Hepatocyte (in vitro differentiated cells): Measurements from ENCODE around the gene SENP7.

Experiments used
- EZH2 ChIP-seq: fragments of 200-600 bp; sonication (generic); IDR thresholded peaks from 2 replicates; pipeline ENCODE4 v1.6.1; 2016; ENCODE audit warnings: antibody characterized with exemption, mild to moderate bottlenecking, borderline replicate concordance
- EZH2phosphoT487 ChIP-seq: fragments of 200-600 bp; sonication (generic); IDR thresholded peaks from one replicate; pipeline ENCODE4 v1.6.1; 2018; ENCODE audit warnings: antibody characterized with exemption, mild to moderate bottlenecking, low read depth, moderate library complexity; ENCODE audit not compliant: unreplicated experiment, severe bottlenecking
- TF ChIP-seq, protein P1 (sequence below): fragments of 200-600 bp; sonication (generic); IDR thresholded peaks from 2 replicates; pipeline ENCODE4 v1.5.1; 2016; ENCODE audit warnings: antibody characterized with exemption, mild to moderate bottlenecking; ENCODE audit not compliant: poor library complexity

DNA sequence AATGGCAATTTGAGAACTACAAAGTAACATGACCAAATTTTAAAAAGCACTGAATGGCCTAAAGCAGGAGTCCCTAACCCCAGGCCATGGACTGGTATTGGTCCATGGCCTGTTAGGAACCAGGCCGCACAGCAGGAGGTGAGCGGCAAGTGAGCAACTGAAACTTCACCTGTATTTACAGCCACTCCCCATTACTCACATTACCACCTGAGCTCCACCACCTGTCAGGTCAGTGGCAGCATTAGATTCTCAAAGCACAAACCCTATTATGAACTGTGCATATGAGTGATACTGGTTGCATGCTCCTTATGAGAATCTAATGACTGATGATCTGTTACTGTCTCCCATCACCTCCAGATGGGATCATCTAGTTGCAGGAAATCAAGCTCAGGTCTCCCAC lies 48.8 kb downstream of the SENP7 start:
- TF ChIP-seq, protein P1, sequence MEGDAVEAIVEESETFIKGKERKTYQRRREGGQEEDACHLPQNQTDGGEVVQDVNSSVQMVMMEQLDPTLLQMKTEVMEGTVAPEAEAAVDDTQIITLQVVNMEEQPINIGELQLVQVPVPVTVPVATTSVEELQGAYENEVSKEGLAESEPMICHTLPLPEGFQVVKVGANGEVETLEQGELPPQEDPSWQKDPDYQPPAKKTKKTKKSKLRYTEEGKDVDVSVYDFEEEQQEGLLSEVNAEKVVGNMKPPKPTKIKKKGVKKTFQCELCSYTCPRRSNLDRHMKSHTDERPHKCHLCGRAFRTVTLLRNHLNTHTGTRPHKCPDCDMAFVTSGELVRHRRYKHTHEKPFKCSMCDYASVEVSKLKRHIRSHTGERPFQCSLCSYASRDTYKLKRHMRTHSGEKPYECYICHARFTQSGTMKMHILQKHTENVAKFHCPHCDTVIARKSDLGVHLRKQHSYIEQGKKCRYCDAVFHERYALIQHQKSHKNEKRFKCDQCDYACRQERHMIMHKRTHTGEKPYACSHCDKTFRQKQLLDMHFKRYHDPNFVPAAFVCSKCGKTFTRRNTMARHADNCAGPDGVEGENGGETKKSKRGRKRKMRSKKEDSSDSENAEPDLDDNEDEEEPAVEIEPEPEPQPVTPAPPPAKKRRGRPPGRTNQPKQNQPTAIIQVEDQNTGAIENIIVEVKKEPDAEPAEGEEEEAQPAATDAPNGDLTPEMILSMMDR, result no peak
- TF ChIP-seq EZH2, result no peak
- no peak for TF ChIP-seq EZH2phosphoT487
